ENCODE data around the gene TMEM175.
"Not testable (repeated sequence)": the region's sequence is repeated elsewhere in the genome, so short reads cannot be mapped to it uniquely, and the experiment has no call there.

Gene TMEM175

DNA sequence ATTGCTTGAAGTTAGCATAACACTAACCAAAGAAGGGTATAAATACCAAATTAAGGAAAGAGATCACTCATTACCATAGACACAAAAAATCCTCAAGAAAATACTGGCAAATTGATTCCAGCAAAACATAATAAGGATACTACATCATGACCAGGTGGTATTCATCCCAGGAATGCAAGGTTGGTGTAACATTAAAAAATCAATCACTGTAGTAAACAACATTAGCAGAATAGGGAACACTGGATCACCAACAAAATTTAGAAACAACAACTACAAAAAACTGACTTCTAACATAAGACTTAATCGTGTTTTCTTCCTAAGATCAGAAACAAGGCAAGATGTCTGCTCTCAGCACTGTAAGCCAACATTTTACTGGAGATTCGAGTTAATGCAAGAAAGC, 14.3 kb upstream of the TMEM175 start:
- DNase-seq = no peak

GRCh38 chr4:918591-918990, 13.7 kb upstream of the TMEM175 start:
- DNase-seq = not testable (repeated sequence)

- not testable (repeated sequence) for DNase-seq
Observed at GRCh38 chr4:919004-919680, 13.1 kb upstream of the TMEM175 start.

DNA sequence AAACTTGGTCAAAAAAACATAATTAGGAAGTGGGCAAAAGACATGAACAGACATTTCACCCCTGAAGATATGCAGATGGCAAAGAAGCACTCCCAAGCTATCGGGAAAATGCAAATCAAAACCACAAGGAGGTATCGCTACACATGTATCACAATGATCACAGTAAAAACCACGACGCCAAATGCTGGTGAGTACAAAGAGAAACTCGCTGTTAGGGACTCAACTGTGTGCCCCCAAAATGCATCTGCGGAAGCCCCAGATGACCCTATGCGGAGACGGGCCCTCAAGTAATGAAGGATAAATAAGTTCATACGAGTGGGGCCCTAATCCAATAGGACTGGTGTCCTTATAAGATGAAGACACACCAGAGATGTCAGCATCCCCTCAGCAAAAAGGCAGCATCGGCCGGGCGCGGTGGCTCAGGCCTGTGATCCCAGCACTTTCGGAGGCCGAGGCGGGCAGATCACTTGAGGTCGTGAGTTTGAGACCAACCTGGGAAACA, 10.4 kb upstream of the TMEM175 start:
- no peak for DNase-seq

- DNase-seq = no peak
Observed at GRCh38 chr4:924107-925096, 7.9 kb upstream of the TMEM175 start.

DNA sequence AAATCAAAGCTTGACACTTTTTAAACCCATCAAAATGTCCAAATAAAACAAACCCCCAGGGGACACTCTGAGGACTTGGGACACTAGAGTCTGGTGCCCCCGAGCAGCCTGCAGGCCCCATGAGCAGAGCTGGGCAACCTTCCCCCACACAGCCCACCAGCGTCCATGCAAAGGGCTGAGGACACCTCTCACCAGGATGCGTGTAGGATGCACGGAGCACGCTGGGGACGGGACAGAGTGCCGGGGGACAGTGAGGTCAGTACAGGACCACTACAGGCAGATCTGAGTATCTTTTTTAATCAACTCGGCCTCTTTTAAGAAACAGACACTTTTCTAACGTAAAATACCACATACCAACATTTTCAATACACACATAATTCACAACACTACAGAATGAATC, 7.1 kb upstream of the TMEM175 start:
- no peak for DNase-seq

- no peak for DNase-seq
Observed at GRCh38 chr4:925771-926500, 6.3 kb upstream of the TMEM175 start.

- no peak for DNase-seq
Observed at GRCh38 chr4:926538-926937, 5.7 kb upstream of the TMEM175 start.

DNA sequence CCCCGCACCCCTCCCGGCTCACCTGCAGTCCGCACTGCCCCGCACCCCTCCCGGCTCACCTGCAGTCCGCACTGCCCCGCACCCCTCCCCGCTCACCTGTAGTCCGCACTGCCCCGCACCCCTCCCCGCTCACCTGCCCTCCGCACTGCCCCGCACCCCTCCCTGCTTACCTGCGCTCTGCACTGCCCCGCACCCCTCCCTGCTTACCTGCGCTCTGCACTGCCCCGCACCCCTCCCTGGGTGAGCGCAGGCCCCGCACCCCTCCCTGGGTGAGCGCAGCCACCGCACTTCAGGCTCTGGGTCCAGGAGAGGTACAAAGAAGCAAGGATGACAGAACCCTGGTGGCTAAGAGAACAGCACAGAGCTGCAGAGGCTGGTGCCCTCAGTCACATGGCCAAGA, 4.7 kb upstream of the TMEM175 start:
- not testable (repeated sequence) for DNase-seq

DNA sequence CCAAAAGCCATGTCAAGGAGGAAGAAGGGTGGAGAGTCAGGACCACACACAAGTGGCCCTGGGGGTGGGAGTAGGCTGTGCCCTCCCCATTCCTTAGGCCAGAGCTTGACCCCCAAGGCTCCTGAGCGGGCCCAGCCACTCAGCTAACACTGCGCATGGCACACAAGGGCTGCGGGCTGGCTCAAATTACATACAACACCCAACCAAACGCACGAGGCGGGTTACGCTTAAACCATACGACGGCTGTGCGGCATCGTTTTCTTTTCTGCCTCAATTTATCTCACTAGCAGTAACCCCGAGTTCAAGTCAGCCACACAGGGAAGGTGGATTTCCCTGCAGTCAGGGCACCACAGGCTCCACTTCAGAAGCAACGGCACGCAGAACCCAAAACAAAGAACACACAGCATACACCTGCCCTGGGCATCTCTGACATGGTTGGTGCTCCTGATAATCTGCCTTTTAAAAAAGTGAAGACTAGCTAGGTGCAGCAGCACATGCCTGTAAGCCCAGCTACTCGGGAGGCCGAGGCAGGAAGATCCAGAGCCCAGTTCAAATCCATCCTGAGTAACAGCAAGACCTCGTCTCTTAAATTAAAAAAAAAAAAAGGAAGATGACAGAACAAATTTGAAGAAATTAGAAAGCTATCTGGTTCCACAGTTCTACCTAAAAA, 3.0 kb upstream of the TMEM175 start:
- no peak for DNase-seq

DNA sequence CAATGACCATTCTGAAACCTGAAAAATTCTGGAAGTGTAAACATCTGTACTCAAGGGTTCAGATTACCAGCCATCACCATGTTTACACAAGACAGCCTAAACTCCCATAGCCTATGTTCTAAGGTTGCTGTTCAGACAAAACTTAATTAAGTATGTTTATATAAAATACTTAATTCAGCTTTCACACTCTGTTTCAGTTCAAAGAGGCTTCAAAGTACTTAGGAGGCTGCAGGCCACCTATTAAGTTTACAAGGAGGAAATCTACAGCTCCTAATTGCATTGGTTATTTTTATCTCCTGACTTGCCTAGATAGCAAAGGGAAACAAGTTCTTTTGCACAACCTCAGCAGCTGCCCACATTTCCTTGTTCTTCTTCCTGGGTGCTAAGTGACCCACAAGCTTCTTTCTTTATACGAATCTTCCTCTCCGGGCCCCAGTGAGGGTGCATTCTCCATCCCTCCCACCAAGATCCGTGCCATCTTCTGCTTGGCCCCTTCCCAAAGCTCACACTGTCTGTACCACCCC, 2.2 kb upstream of the TMEM175 start:
- DNase-seq = no peak

DNA sequence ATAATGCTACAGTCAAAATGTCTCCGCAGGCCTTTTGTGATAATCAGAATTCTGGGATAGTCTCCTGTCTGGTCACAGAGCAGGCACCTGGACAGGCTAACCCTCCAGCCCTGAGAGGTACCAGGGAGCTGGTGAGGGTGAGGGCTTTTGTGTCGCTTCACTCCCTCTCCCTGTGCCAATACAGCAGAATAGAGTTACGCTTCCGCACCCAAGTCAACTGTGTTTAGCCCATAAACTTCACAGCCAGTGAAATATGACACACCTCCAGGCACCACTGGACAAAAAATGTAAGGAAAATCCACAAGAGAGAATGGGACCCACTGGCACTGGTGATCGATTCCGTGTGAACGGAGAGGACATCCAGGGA, 1.4 kb upstream of the TMEM175 start:
- DNase-seq = no peak

DNA sequence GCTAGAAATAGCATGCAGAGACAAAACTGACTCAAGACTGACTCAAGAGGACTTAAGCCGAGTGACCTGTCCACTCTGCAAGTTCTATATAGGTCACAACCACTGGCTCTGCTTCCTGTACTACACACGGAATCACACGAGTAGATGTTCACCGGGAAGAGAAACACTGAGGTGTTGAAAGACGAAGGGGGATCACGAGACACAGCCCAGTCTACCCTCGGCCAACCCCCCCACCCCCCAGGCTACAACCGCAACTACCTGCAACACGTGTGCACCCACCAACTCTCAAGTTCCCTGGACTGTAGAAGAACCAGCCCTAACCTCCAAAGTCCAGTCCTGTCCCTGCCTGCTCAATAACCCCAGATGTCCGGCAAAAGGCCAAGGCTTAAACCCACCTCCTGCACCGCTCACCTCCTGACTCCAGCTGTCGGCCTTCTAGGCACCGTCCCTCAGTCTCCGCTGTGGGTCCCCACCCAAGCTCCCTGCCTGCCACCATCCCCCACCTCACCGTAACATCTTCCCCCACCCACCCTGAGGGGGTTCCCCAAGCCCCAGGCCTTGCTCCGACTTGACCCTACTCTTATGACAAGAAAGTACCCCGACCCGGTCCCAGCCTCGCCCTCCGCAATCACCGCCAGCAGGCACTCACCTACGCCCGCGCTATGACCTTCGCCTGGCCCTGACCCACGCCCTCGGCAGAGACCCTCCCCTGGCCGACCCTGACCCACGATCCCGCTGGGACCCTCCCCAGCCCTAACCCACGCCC, 883 bp upstream of the TMEM175 start:
- DNase-seq = no peak

DNA sequence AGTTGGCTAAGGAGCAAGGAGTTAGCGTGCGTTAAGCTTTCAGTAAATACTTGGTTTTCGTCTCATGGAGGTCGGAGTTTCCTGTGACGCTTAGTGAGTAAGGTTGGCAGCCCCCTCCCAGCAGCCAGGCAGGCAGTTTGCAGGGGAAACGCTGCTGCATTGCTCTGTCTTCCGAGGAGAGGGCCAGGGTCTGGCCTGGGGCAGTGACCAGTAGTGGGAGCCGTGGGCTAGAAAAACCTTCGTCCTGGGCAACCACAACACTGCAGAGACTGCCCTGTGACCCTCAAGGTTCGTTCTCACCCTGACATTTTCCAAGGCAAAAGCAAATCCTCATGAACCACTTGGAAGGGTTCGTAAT, 432 bp downstream of the TMEM175 start:
- DNase-seq = no peak

- DNase-seq = not testable (repeated sequence)
Observed at GRCh38 chr4:939508-939907, 7.2 kb downstream of the TMEM175 start.

GRCh38 chr4:945274-946102, 13.2 kb downstream of the TMEM175 start:
- DNase-seq = no peak

DNA sequence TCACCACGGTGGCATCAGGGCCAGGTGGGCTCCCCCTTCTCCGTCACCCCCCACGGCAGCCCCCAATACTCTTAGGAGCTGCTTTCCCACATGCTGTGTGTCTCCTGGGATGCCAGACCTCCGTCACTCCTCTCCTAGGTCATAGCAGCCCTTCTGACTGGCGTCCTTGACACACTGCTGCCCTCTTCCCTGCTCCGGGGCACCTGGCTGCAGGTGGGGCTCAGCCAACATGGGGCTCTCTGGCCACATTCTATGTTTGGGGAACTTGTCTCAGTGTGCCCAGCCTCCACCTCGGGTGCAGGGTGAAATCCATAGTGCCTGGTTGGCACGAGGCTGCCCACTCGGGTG, 13.8 kb downstream of the TMEM175 start:
- DNase-seq = no peak

DNA sequence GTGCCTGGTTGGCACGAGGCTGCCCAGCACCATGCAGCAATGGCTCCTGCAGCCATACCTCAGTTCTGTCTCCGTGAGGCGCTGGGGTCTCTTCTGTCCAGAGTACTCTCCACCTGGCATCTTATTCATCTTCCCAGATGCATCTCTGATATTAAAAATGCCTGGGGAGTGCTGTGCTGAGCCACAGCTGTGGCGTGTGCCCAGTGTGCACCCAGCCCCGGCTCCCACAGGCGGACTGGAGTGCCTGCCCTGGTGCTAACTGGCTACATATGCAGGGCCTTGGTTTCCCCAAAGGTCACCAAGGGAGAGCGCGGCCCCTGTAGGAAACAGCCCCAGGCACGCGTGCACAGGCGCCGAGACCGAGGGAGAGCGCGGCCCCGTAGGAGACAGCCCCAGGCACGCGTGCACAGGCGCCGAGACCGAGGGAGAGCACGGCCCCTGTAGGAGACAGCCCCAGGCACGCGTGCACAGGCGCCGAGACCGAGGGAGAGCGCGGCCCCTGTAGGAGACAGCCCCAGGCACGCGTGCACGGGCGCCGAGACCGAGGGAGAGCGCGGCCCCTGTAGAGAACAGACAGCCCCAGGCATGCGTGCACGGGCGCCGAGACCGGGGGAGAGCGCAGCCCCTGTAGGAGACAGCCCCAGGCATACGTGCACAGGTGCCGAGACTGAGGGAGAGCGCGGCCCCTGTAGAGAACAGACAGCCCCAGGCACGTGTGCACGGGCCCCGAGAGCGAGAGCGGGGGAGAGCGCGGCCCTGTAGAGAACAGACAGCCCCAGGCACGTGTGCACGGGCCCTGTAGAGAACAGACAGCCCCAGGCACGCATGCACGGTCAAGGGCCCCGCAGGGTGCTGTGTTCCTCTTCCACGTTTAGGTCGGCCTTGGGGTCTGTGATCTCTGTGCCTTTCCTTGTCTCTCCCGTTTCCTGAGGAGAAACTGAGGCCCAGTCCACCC, 14.5 kb downstream of the TMEM175 start:
- DNase-seq = no peak

- no peak for DNase-seq
Observed at GRCh38 chr4:947491-947971, 15.3 kb downstream of the TMEM175 start.
